ENCODE results near the gene CBLL1.

DNA sequence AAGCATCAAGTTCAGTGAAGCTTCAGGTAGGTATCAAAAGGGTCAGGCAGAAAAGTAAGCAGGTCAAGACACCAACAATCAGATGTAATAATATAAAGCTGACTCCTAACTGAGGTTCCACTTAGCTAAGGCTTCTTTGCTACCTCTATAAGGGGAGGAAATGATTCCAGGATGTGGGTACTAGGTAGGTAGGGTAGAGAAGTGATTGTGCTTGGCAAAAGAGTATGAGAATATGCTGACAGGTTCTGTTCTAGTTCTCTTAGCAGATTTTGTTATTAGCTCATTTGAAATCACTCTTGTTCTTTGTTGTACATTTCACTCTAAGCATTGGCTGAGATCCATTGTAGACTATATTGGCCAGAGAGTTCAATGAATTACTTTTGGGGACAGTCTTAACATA lies 40.7 kb upstream of the CBLL1 start:
- TF ChIP-seq YY1 (IDR thresholded peaks at IDR 0.05; ENCODE audit: insufficient read depth, insufficient read length), result no peak
- no peak for TF ChIP-seq ZNF274 (IDR thresholded peaks at IDR 0.05; ENCODE audit: low read depth, low read length)

Measured in NT2/D1 (cell line).